Activated naive CD4-positive, alpha-beta T cell treated with anti-CD3 and anti-CD28 coated beads for 36 hours (primary cell): Measurements from ENCODE around the gene HOXC10. TPM values are rescaled to one million over a fixed set of nuclear protein-coding genes. Genes with fewer than 3 reads are reported as not detected.

Experiments
- CTCF ChIA-PET: fragments of 350-600 bp; sonication (Branson Sonifier 250); formaldehyde crosslinking; loops from one replicate; lab custom pipeline; 2021; ENCODE audit warnings: antibody characterized with exemption; lab: Charles Lee
- DNase-seq: peaks from one replicate; pipeline ENCODE4 v3.0.0-alpha.2; 2020
- H3K27ac Mint-ChIP-seq: one replicate; pipeline ENCODE4 v1.8.0; 2021; ENCODE audit warnings: mild to moderate bottlenecking, mixed read lengths
- H3K27me3 Mint-ChIP-seq: one replicate; pipeline ENCODE4 v1.8.0; 2021; ENCODE audit warnings: low read depth, mixed read lengths
- H3K36me3 Mint-ChIP-seq: one replicate; pipeline ENCODE4 v1.8.0; 2021; ENCODE audit warnings: low read depth, mixed read lengths
- H3K4me1 Mint-ChIP-seq: one replicate; pipeline ENCODE4 v1.8.0; 2021; ENCODE audit warnings: low read depth, mixed read lengths
- H3K4me3 Mint-ChIP-seq: one replicate; pipeline ENCODE4 v1.8.0; 2021; ENCODE audit warnings: mild to moderate bottlenecking, moderate library complexity, mixed read lengths
- H3K9me3 Mint-ChIP-seq: one replicate; pipeline ENCODE4 v1.8.0; 2021; ENCODE audit warnings: mixed read lengths
- intact Hi-C: fragments of 100-400 bp; cut with micrococcal nuclease; formaldehyde crosslinking; loops from one replicate; pipeline ENCODE4 v1.15.1; 2023
- total RNA-seq, 2 experiments: library from RNA; stranded (reverse); gene quantifications; one replicate each; pipeline ENCODE4 v1.2.3, GENCODE V29; 2021

Gene HOXC10
- total RNA-seq, 2 experiments from 2014 or later: not detected

GRCh38 chr12:53952871-53953734 is 31.8 kb upstream of the HOXC10 start:
- H3K9me3 Mint-ChIP-seq: no peaks in the 10 kb centered on the region
- DNase-seq: no peak
- CTCF ChIA-PET: interaction anchor here (0.6 kb wide), 1 partner anchor 1469 kb away, joined by 3 read pairs; no protein-coding TSS in a partner anchor
- intact Hi-C loops: loop anchor here (5.0 kb wide), 2 partner anchors 34 to 99 kb away; partner anchors contain the start of genes HOXC10 and HOXC4
- H3K36me3 Mint-ChIP-seq: no peaks in the 10 kb centered on the region
- peaks cover 91% of the 10 kb centered on the region for H3K27me3 Mint-ChIP-seq
- peaks cover 40% of the 10 kb centered on the region for H3K4me1 Mint-ChIP-seq
- no peak overlapping the region for H3K4me3 Mint-ChIP-seq
- H3K27ac Mint-ChIP-seq: no peak overlapping the region

- Mint-ChIP-seq H3K27ac (no peak overlapping the region), H3K27me3 (peaks cover 88% of the 10 kb centered on the region), H3K4me3 (no peak overlapping the region), H3K4me1 (peaks cover 40% of the 10 kb centered on the region), H3K9me3 (no peaks in the 10 kb centered on the region), H3K36me3 (no peaks in the 10 kb centered on the region)
- CTCF ChIA-PET: interaction anchor here (0.6 to 1.2 kb wide), 2 partner anchors 20 to 23 kb away, joined by 3 to 4 read pairs; no protein-coding TSS in a partner anchor
- no peak for DNase-seq
- intact Hi-C loops: loop anchor here (5.0 kb wide), 2 partner anchors 33 to 98 kb away; partner anchors contain the start of genes HOXC10 and HOXC4
Measured at GRCh38 chr12:53953831-53954693, 30.9 kb upstream of the HOXC10 start.

GRCh38 chr12:53954694-53955035 is 30.3 kb upstream of the HOXC10 start, which contains the start of gene HOXC12:
Gene HOXC12, plus strand, starts transcription at chr12:53954903. Its CDS starts 27 bp downstream, at chr12:53954930.
- CTCF ChIA-PET: interaction anchor here (1.2 kb wide), 1 partner anchor 21 kb away, joined by 3 read pairs; no protein-coding TSS in a partner anchor
- peaks cover 88% of the 10 kb centered on the region for H3K27me3 Mint-ChIP-seq
- no peak for DNase-seq
- no peak within 1 kb of the TSS for H3K4me3 Mint-ChIP-seq
- intact Hi-C loops: loop anchor here (5.0 kb wide), 3 partner anchors 33 to 98 kb away; partner anchors contain the start of genes HOXC10 and HOXC4
- no peaks in the 10 kb centered on the region for H3K36me3 Mint-ChIP-seq
- H3K9me3 Mint-ChIP-seq: no peaks in the 10 kb centered on the region
- H3K27ac Mint-ChIP-seq: no peak within 1 kb of the TSS
- H3K4me1 Mint-ChIP-seq: peaks cover 40% of the 10 kb centered on the region

DNA sequence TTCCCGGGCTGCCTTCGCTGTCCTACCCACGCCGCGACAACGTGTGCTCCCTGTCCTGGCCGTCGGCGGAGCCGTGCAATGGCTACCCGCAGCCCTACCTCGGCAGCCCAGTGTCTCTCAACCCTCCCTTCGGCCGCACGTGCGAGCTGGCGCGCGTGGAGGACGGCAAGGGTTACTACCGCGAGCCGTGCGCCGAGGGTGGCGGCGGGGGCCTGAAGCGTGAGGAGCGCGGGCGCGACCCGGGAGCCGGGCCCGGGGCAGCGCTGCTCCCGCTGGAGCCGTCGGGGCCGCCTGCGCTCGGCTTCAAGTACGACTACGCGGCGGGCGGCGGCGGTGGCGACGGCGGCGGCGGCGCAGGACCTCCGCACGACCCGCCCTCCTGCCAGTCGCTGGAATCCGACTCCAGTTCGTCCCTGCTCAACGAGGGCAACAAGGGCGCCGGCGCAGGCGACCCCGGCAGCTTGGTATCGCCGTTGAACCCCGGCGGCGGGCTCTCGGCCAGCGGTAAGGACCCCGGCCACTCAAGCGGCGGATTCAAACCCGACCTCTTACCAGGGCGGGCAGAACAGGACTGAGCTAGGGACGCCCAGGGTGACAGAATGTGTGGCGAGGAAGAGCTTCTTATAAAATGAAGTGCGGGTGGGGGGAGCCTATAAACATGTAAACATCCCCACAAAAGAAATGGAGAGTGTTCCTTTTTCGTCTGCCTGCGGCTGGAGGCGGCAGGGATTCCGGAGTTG is 29.7 kb upstream of the HOXC10 start:
- Mint-ChIP-seq H3K27ac (no peak overlapping the region), H3K27me3 (peaks cover 89% of the 10 kb centered on the region), H3K9me3 (no peaks in the 10 kb centered on the region), H3K4me1 (peaks cover 38% of the 10 kb centered on the region), H3K36me3 (no peaks in the 10 kb centered on the region), H3K4me3 (no peak overlapping the region)
- DNase-seq: no peak
- intact Hi-C loops: loop anchor here (5.0 kb wide), 1 partner anchor 42 kb away; no protein-coding TSS in a partner anchor
- CTCF ChIA-PET: no interaction called here

DNA sequence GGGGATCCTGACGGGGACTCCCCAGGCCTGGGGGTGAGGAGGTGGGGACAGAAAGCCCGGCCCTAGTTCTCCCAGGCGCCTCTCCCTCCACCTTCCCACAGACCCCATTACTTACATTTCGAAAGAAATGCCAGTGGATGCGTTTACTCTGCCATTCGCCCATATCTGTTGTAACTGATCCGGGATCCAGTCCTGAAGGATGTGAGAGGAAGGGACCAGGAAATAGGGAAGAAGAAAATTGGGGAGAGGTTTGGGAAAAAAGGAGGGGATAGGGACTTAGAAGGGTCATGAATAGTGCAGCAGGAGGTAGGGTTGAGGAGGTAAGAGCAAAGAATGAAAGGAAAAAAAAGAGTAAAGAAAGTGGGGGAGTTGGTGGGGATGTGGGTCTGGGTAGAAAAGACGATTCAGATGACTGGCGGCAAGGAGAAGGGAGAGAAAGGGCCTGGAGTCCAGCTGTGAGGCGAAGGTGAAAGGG is 29.1 kb upstream of the HOXC10 start:
- Mint-ChIP-seq H3K27me3 (peaks cover 87% of the 10 kb centered on the region), H3K4me3 (no peak overlapping the region), H3K9me3 (no peaks in the 10 kb centered on the region), H3K4me1 (peaks cover 39% of the 10 kb centered on the region), H3K27ac (no peak overlapping the region), H3K36me3 (no peaks in the 10 kb centered on the region)
- no peak for DNase-seq
- intact Hi-C loops: loop anchor here (5.0 kb wide), 1 partner anchor 41 kb away; no protein-coding TSS in a partner anchor
- CTCF ChIA-PET: no interaction called here

GRCh38 chr12:53956251-53956887 is 28.6 kb upstream of the HOXC10 start:
- intact Hi-C loops: loop anchor here (5.0 kb wide), 1 partner anchor 41 kb away; no protein-coding TSS in a partner anchor
- CTCF ChIA-PET: interaction anchor here (0.9 kb wide), 1 partner anchor 199 kb away, joined by 4 read pairs; no protein-coding TSS in a partner anchor
- H3K27me3 Mint-ChIP-seq: peaks cover 83% of the 10 kb centered on the region
- H3K4me1 Mint-ChIP-seq: peaks cover 36% of the 10 kb centered on the region
- no peak overlapping the region for H3K4me3 Mint-ChIP-seq
- no peaks in the 10 kb centered on the region for H3K9me3 Mint-ChIP-seq
- no peaks in the 10 kb centered on the region for H3K36me3 Mint-ChIP-seq
- no peak overlapping the region for H3K27ac Mint-ChIP-seq
- DNase-seq: no peak

- CTCF ChIA-PET: interaction anchor here (0.7 to 0.9 kb wide), 2 partner anchors 47 to 199 kb away, joined by 3 to 4 read pairs; no protein-coding TSS in a partner anchor
- intact Hi-C loops: loop anchor here (5.0 kb wide), 1 partner anchor 40 kb away; no protein-coding TSS in a partner anchor
- peaks cover 81% of the 10 kb centered on the region for H3K27me3 Mint-ChIP-seq
- no peak overlapping the region for H3K27ac Mint-ChIP-seq
- no peak for DNase-seq
- no peaks in the 10 kb centered on the region for H3K9me3 Mint-ChIP-seq
- H3K4me1 Mint-ChIP-seq: peaks cover 29% of the 10 kb centered on the region
- no peaks in the 10 kb centered on the region for H3K36me3 Mint-ChIP-seq
- no peak overlapping the region for H3K4me3 Mint-ChIP-seq
Measured at GRCh38 chr12:53956914-53957536, 27.9 kb upstream of the HOXC10 start.

DNA sequence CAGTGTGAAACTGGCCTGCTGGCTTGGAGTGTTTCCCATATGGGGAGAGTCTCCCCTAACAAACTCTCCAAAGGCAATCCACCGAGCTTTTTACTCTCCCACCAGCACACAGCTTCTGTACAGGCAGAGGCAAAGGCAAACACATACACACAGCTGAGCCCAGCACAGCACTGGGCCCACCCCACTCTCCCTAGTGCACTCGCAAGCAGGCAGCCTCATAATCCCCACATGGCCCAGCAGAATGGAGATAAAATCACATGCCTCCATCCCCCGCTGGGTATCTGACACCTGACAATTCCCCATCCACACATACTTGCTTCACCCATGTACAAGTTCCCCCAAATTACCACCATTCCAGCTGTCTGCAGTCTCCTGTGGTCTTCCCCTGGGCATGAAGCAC is 26.8 kb upstream of the HOXC10 start:
- no peaks in the 10 kb centered on the region for H3K36me3 Mint-ChIP-seq
- no peak overlapping the region for H3K4me3 Mint-ChIP-seq
- peaks cover 79% of the 10 kb centered on the region for H3K27me3 Mint-ChIP-seq
- intact Hi-C loops: loop anchor here (5.0 kb wide), 1 partner anchor 39 kb away; no protein-coding TSS in a partner anchor
- H3K9me3 Mint-ChIP-seq: no peaks in the 10 kb centered on the region
- no peak overlapping the region for H3K27ac Mint-ChIP-seq
- CTCF ChIA-PET: interaction anchor here (0.6 to 1.5 kb wide), 2 partner anchors 243 to 292 kb away, joined by 3 to 4 read pairs; no protein-coding TSS in a partner anchor
- H3K4me1 Mint-ChIP-seq: peaks cover 28% of the 10 kb centered on the region
- DNase-seq: no peak

DNA sequence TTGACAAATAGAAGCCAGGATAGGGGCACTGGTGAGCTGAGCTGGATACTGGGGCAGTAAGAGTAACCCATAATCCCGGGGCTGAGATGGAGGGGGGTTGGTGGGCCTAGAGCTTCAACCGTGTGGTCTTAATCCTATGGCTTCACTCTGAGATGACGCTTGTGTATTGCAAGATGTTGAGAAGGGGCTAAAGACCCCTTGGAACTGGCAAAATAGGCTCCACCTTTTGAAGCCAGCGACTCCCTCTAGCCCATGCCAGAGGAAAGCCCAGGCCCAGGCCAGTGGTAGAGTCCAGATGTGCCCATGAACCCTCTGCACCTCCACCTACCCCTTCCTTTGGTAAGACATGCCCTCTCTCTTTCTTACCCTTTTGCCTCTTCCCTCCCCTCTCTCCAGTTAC is 25.6 kb upstream of the HOXC10 start:
- CTCF ChIA-PET: interaction anchor here (1.5 kb wide), 1 partner anchor 242 kb away, joined by 4 read pairs; no protein-coding TSS in a partner anchor
- intact Hi-C loops: loop anchor here (5.0 kb wide), 1 partner anchor 38 kb away; no protein-coding TSS in a partner anchor
- no peaks in the 10 kb centered on the region for H3K9me3 Mint-ChIP-seq
- H3K4me3 Mint-ChIP-seq: no peak overlapping the region
- DNase-seq: no peak
- H3K36me3 Mint-ChIP-seq: no peaks in the 10 kb centered on the region
- peaks cover 77% of the 10 kb centered on the region for H3K27me3 Mint-ChIP-seq
- H3K4me1 Mint-ChIP-seq: peaks cover 30% of the 10 kb centered on the region
- no peak overlapping the region for H3K27ac Mint-ChIP-seq

GRCh38 chr12:53960187-53961024 is 24.5 kb upstream of the HOXC10 start:
- no peak for DNase-seq
- intact Hi-C loops: no loop called here
- no peak overlapping the region for H3K27ac Mint-ChIP-seq

More at GRCh38 chr12:53960187-53961024, 24.5 kb upstream of the HOXC10 start:
- no peak overlapping the region for H3K4me3 Mint-ChIP-seq
- peaks cover 32% of the 10 kb centered on the region for H3K4me1 Mint-ChIP-seq
- H3K27me3 Mint-ChIP-seq: peaks cover 83% of the 10 kb centered on the region
- no peaks in the 10 kb centered on the region for H3K36me3 Mint-ChIP-seq
- H3K9me3 Mint-ChIP-seq: no peaks in the 10 kb centered on the region
- CTCF ChIA-PET: no interaction called here
